ENCODE measurements around the gene LRAT. TPM values are rescaled to one million over a fixed set of nuclear protein-coding genes. Genes with fewer than 3 reads are reported as not detected.

The LRAT gene
- 0.11 TPM in 1 of 2 replicates, not detected in the other for total RNA-seq

GRCh38 chr4:154743683-154744340 is at the start of gene LRAT:
Gene LRAT, plus strand, starts transcription at chr4:154744000. Its CDS starts 327 bp downstream, at chr4:154744327.

GRCh38 chr4:154781126-154781982 is 37.6 kb downstream of the LRAT start, which contains the start of gene RBM46:
Gene RBM46, plus strand, starts transcription at chr4:154781272. Its CDS starts 15,481 bp downstream, at chr4:154796753.

Other genes starting within 250 kb of the LRAT start
- gene PLRG1, start 193.6 kb upstream of the LRAT start, total RNA-seq = 90.1 and 155 TPM in 2 replicates
- gene FGB, start 181.0 kb upstream of the LRAT start, total RNA-seq = not detected in 2 replicates
- 0.12 TPM in 1 of 2 replicates, not detected in the other for gene FGA, start 153.3 kb upstream of the LRAT start, total RNA-seq
- not detected in 2 replicates for gene FGG, start 131.3 kb upstream of the LRAT start, total RNA-seq
- gene RBM46, start 37.3 kb downstream of the LRAT start, total RNA-seq = not detected in 2 replicates

Data from uterine smooth muscle cell (primary cell).